ENCODE data around the gene ZNF592. TPM values are rescaled to one million over a fixed set of nuclear protein-coding genes. Genes with fewer than 3 reads are reported as not detected.

Gene ZNF592
- polyA plus RNA-seq, 1 donor (not counting 4 experiments of a cell fraction or from before 2014, with no cell fraction given): 4.1 TPM

- no peak overlapping the region for H3K4me2 ChIP-seq (ENCODE audit: control insufficient read depth, extremely low read depth, insufficient read depth, low read depth, low read length)
- H3K9me3 ChIP-seq (ENCODE audit: control insufficient read depth, low read depth, low read length): no peaks in the 10 kb centered on the region
- no peak for TF ChIP-seq EZH2 (IDR thresholded peaks at IDR 0.05; ENCODE audit: low read length)
- TF ChIP-seq CTCF (optimal IDR thresholded peaks at IDR 0.05 in 1 of 3, IDR thresholded peaks at IDR 0.05 in 1 of 3, conservative IDR thresholded peaks at IDR 0.05 in 1 of 3; ENCODE audit: extremely low read depth in 1 of 3, insufficient read depth in 2 of 3, low read length in 3 of 3): no peak
- dilution Hi-C loops (cut with MboI; ENCODE audit: extremely low pct_ligation_motif_present, low sequenced_read_pairs): no loop called here
- no peaks in the 10 kb centered on the region for H4K20me1 ChIP-seq (ENCODE audit: control insufficient read depth, extremely low read depth, insufficient read depth, low read length)
- H3K36me3 ChIP-seq (ENCODE audit: control insufficient read depth in 2 of 2, extremely low read depth in 1 of 2, insufficient read depth in 2 of 2, low read length in 2 of 2): no peaks in the 10 kb centered on the region
- H3K9me1 ChIP-seq (ENCODE audit: control insufficient read depth, extremely low read depth, insufficient read depth, low read length): no peaks in the 10 kb centered on the region
- no peaks in the 10 kb centered on the region for H3K27me3 ChIP-seq (ENCODE audit: control insufficient read depth, extremely low read depth, insufficient read depth, low read length)
- DNase-seq (ENCODE audit: low read depth, low spot score) (no peak), FAIRE-seq (no peak)
- H3K27ac ChIP-seq (ENCODE audit: control insufficient read depth, insufficient read depth, low read length): no peak overlapping the region
- no peak overlapping the region for H3K4me3 ChIP-seq (ENCODE audit: control insufficient read depth in 2 of 3, extremely low read depth in 1 of 3, insufficient read depth in 2 of 3, low read depth in 1 of 3, low read length in 3 of 3)
- no peak overlapping the region for H3K9ac ChIP-seq (ENCODE audit: control insufficient read depth, extremely low read depth, insufficient read depth, low read length)
- peaks cover 5% of the 10 kb centered on the region for H3K4me1 ChIP-seq (ENCODE audit: control insufficient read depth, extremely low read depth, insufficient read depth, low read length)
- H2AFZ ChIP-seq (ENCODE audit: control insufficient read depth, low read length): no peak overlapping the region
- H3K79me2 ChIP-seq (ENCODE audit: control insufficient read depth, insufficient read depth, low read length): no peaks in the 10 kb centered on the region
Observed at GRCh38 chr15:84740691-84741090, 7.7 kb upstream of the ZNF592 start.

DNA sequence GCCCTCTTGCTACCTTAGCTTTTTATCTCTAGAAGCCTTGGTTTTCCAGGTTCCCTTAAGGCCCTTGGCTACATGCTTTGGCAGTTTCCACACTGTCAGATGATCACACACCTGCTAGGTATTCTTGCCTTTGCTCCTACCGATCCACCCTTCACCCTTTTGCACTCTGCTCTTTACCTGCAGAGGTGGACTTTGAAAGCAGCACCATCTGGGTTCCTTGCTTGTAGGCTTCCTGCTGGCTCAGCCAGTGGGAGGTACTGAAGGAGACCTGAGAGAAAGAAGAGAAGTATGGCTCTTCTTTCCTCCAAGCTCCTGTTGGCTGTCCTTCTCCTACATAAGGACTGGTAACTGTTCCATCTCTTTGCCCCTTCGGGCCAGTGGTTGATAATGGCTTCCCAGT lies 7.3 kb upstream of the ZNF592 start:
- TF ChIP-seq CTCF (optimal IDR thresholded peaks at IDR 0.05 in 1 of 3, IDR thresholded peaks at IDR 0.05 in 1 of 3, conservative IDR thresholded peaks at IDR 0.05 in 1 of 3; ENCODE audit: extremely low read depth in 1 of 3, insufficient read depth in 2 of 3, low read length in 3 of 3) (no peak), EZH2 (IDR thresholded peaks at IDR 0.05; ENCODE audit: low read length) (no peak)
- Histone ChIP-seq H3K9me1 (ENCODE audit: control insufficient read depth, extremely low read depth, insufficient read depth, low read length) (no peaks in the 10 kb centered on the region), H3K36me3 (ENCODE audit: control insufficient read depth in 2 of 2, extremely low read depth in 1 of 2, insufficient read depth in 2 of 2, low read length in 2 of 2) (no peaks in the 10 kb centered on the region), H3K27me3 (ENCODE audit: control insufficient read depth, extremely low read depth, insufficient read depth, low read length) (no peaks in the 10 kb centered on the region), H3K9me3 (ENCODE audit: control insufficient read depth, low read depth, low read length) (no peaks in the 10 kb centered on the region), H3K79me2 (ENCODE audit: control insufficient read depth, insufficient read depth, low read length) (no peaks in the 10 kb centered on the region), H3K27ac (ENCODE audit: control insufficient read depth, insufficient read depth, low read length) (no peak overlapping the region), H3K9ac (ENCODE audit: control insufficient read depth, extremely low read depth, insufficient read depth, low read length) (no peak overlapping the region), H4K20me1 (ENCODE audit: control insufficient read depth, extremely low read depth, insufficient read depth, low read length) (no peaks in the 10 kb centered on the region), H3K4me1 (ENCODE audit: control insufficient read depth, extremely low read depth, insufficient read depth, low read length) (peaks cover 4% of the 10 kb centered on the region), H3K4me2 (ENCODE audit: control insufficient read depth, extremely low read depth, insufficient read depth, low read depth, low read length) (no peak overlapping the region), H2AFZ (ENCODE audit: control insufficient read depth, low read length) (no peak overlapping the region), H3K4me3 (ENCODE audit: control insufficient read depth in 2 of 3, extremely low read depth in 1 of 3, insufficient read depth in 2 of 3, low read depth in 1 of 3, low read length in 3 of 3) (no peak overlapping the region)
- DNase-seq (ENCODE audit: low read depth, low spot score): no peak
- dilution Hi-C loops (cut with MboI; ENCODE audit: extremely low pct_ligation_motif_present, low sequenced_read_pairs): no loop called here
- FAIRE-seq: no peak

Measured in keratinocyte (primary cell).